B cell (primary cell): Measurements from ENCODE around the gene LONP1. TPM values are rescaled to one million over a fixed set of nuclear protein-coding genes. Genes with fewer than 3 reads are reported as not detected.
"Not testable (repeated sequence)": the region's sequence is repeated elsewhere in the genome, so short reads cannot be mapped to it uniquely, and the experiment has no call there.

Experiments
- ATAC-seq: fragments of 200-7000 bp; cut with Tn5 transposase; one replicate; pipeline ENCODE4 v1.10.0; 2021; ENCODE audit warnings: low read depth, mild to moderate bottlenecking, moderate number of reproducible peaks, moderate library complexity
- CTCF ChIA-PET: fragments of 350-600 bp; sonication (Branson Sonifier 250); formaldehyde crosslinking; loops from one replicate; lab custom pipeline; 2021; ENCODE audit warnings: antibody characterized with exemption, inconsistent platforms; lab: Charles Lee
- POLR2A ChIA-PET: fragments of 350-600 bp; sonication (Branson Sonifier 250); formaldehyde crosslinking; loops from one replicate; lab custom pipeline; 2021; ENCODE audit warnings: antibody characterized with exemption; lab: Charles Lee
- DNase-seq: peaks from one replicate; pipeline ENCODE4 v3.0.0; 2013
- H2AFZ ChIP-seq: 2 replicates; pipeline ENCODE4 v1.6.1; 2012; ENCODE audit warnings: mild to moderate bottlenecking, low read depth, low read length; ENCODE audit not compliant: insufficient read depth, poor library complexity, severe bottlenecking
- H3K27ac ChIP-seq, 2 donors: 1 replicate in 1 of 2; 2 replicates in 1 of 2; pipeline ENCODE4 v1.5.1; 2012 to 2013; ENCODE audit warnings: low read length in 2 of 2, mild to moderate bottlenecking in 2 of 2, moderate library complexity in 1 of 2
- H3K27me3 ChIP-seq, 4 experiments: fragments of 200-600 bp in 1 of 4; sonication (generic) in 1 of 4; replicated peaks in 1 of 4; 1 replicate in 2 of 4; 2 replicates in 2 of 4; pipeline versions ENCODE4 v1.6.1 to v1.7.0; 2013 to 2016; ENCODE audit warnings: low read length in 3 of 4, mild to moderate bottlenecking in 2 of 4, mixed read lengths in 1 of 4, moderate library complexity in 1 of 4; ENCODE audit not compliant: insufficient read depth in 4 of 4, control insufficient read depth in 3 of 4; ENCODE audit errors: control extremely low read depth in 1 of 4
- H3K36me3 ChIP-seq, 2 experiments: replicated peaks in 1 of 2; 1 replicate in 1 of 2; 2 replicates in 1 of 2; pipeline versions ENCODE4 v1.6.1 to v1.7.1; 2013; ENCODE audit warnings: low read length in 1 of 2; ENCODE audit not compliant: insufficient read depth in 2 of 2, control insufficient read depth in 1 of 2; ENCODE audit errors: control extremely low read depth in 1 of 2, extremely low read depth in 1 of 2
- H3K4me1 ChIP-seq, 2 donors: fragments of 200-600 bp in 1 of 2; sonication (generic) in 1 of 2; 1 replicate in 1 of 2; 2 replicates in 1 of 2; pipeline versions ENCODE4 v1.5.1 to v1.6.1; 2013 to 2017; ENCODE audit warnings: low read length in 2 of 2; ENCODE audit not compliant: control insufficient read depth in 2 of 2, insufficient read depth in 2 of 2
- H3K4me2 ChIP-seq: replicated peaks from 2 replicates; pipeline ENCODE3; 2012; ENCODE audit warnings: mild to moderate bottlenecking, low read depth, low read length; ENCODE audit not compliant: poor library complexity, severe bottlenecking
- H3K4me3 ChIP-seq, 5 experiments: fragments of 200-600 bp in 1 of 5; sonication (generic) in 1 of 5; 1 replicate in 3 of 5; 2 replicates in 2 of 5; pipeline versions ENCODE4 v1.5.1 to v1.7.0; 2011 to 2016; ENCODE audit warnings: low read length in 4 of 5, mild to moderate bottlenecking in 4 of 5, low read depth in 2 of 5, control low read depth in 1 of 5, moderate library complexity in 1 of 5; ENCODE audit not compliant: insufficient read depth in 1 of 5; ENCODE audit errors: control extremely low read depth in 1 of 5, extremely low read depth in 1 of 5
- H3K79me2 ChIP-seq: fragments of 200-600 bp; sonication (generic); one replicate; pipeline ENCODE4 v1.6.0; 2016; ENCODE audit warnings: low read length; ENCODE audit not compliant: control insufficient read depth, insufficient read depth
- H3K9ac ChIP-seq: fragments of 200-600 bp; sonication (generic); 2 replicates; pipeline ENCODE4 v1.6.1; 2017; ENCODE audit warnings: mild to moderate bottlenecking, low read length, moderate library complexity
- H3K9me3 ChIP-seq, 3 donors: one replicate each; pipeline versions ENCODE4 v1.6.1 to v1.7.1; 2013; ENCODE audit warnings: low read length in 2 of 3; ENCODE audit not compliant: control insufficient read depth in 2 of 3, insufficient read depth in 1 of 3; ENCODE audit errors: control extremely low read depth in 1 of 3
- H4K20me1 ChIP-seq: 2 replicates; pipeline ENCODE4 v1.6.0; 2012; ENCODE audit warnings: mild to moderate bottlenecking, low read length; ENCODE audit not compliant: insufficient read depth, control insufficient read depth, poor library complexity, severe bottlenecking
- H3K27ac Mint-ChIP-seq: one replicate; pipeline ENCODE4 v1.8.0; 2021; ENCODE audit warnings: mixed read lengths
- H3K27me3 Mint-ChIP-seq: one replicate; pipeline ENCODE4 v1.8.0; 2021; ENCODE audit warnings: mixed read lengths
- H3K4me1 Mint-ChIP-seq: one replicate; pipeline ENCODE4 v1.8.0; 2021; ENCODE audit warnings: mixed read lengths
- H3K4me3 Mint-ChIP-seq: one replicate; pipeline ENCODE4 v1.8.0; 2021; ENCODE audit warnings: mixed read lengths
- H3K9me3 Mint-ChIP-seq: one replicate; pipeline ENCODE4 v1.8.0; 2022; ENCODE audit warnings: mixed read lengths; ENCODE audit not compliant: insufficient read depth
- CTCF ChIP-seq: fragments of 200-600 bp; IDR thresholded peaks from one replicate; pipeline ENCODE4 v1.8.0; 2022; ENCODE audit warnings: antibody characterized with exemption, mild to moderate bottlenecking
- EZH2 ChIP-seq: IDR thresholded peaks from 2 replicates; pipeline ENCODE4 v1.6.1; 2012; ENCODE audit warnings: borderline replicate concordance, low read depth, mild to moderate bottlenecking, moderate library complexity, low read length; ENCODE audit not compliant: insufficient read depth, poor library complexity, severe bottlenecking
- whole genome bisulfite sequencing: methylation state at CpG from one replicate; pipeline ENCODE4 v1.1.5; 2013; ENCODE audit warnings: missing lambda C conversion rate; ENCODE audit not compliant: insufficient coverage; 5-methylcytosine and 5-hydroxymethylcytosine counted together
- intact Hi-C: fragments of 100-400 bp; cut with micrococcal nuclease; formaldehyde crosslinking; loops from one replicate; pipeline ENCODE4 v1.10.0; 2022
- polyA plus RNA-seq: library from polyadenylated mRNA; depleted of rRNA; stranded (reverse); fragments of >200 nt; gene quantifications from 2 replicates; pipeline ENCODE4 v1.2.3, GENCODE V29; 2012
- total RNA-seq, 2 donors: library from RNA; stranded (reverse); fragments of 120-200 nt in 1 of 2; gene quantifications; 1 replicate in 1 of 2; 2 replicates in 1 of 2; pipeline versions ENCODE4 v1.2.3 to v1.2.4, GENCODE V29; 2013 to 2022

LONP1 gene
- total and polyA plus RNA-seq, 2 donors (not counting 1 experiment from before 2014, with no cell fraction given): 60.1 to 67.2 TPM

- 93% methylated on average over 12 of the region's 19 CpGs for WGBS
- no peak overlapping the region for H3K4me3 Mint-ChIP-seq
- H3K36me3 ChIP-seq: no peaks in the 10 kb centered on the region
- no peaks in the 10 kb centered on the region for H4K20me1 ChIP-seq
- H3K9ac ChIP-seq: no peak overlapping the region
- H2AFZ ChIP-seq: no peak overlapping the region
- no peak overlapping the region for H3K4me3 ChIP-seq
- POLR2A ChIA-PET: no interaction called here
- H3K79me2 ChIP-seq: no peaks in the 10 kb centered on the region
- DNase-seq (no peak), ATAC-seq (no peak)
- peaks cover 0 to 1% (median 0%) of the 10 kb centered on the region in 4 experiments for H3K27me3 ChIP-seq
- peak overlapping the region; percentile 32 for H3K27ac Mint-ChIP-seq
- no peak overlapping the region for H3K27ac ChIP-seq
- no peak overlapping the region for H3K4me2 ChIP-seq
- TF ChIP-seq CTCF (no peak), EZH2 (no peak)
- H3K9me3 Mint-ChIP-seq: no peaks in the 10 kb centered on the region
- peaks cover 0 to 8% (median 4%) of the 10 kb centered on the region in 3 donors for H3K9me3 ChIP-seq
- no peaks in the 10 kb centered on the region for H3K4me1 ChIP-seq
- intact Hi-C loops: no loop called here
- H3K4me1 Mint-ChIP-seq: no peaks in the 10 kb centered on the region
- CTCF ChIA-PET: no interaction called here
- H3K27me3 Mint-ChIP-seq: peaks cover 1% of the 10 kb centered on the region
Measured at GRCh38 chr19:5742051-5742450, 22.1 kb upstream of the LONP1 start.

DNA sequence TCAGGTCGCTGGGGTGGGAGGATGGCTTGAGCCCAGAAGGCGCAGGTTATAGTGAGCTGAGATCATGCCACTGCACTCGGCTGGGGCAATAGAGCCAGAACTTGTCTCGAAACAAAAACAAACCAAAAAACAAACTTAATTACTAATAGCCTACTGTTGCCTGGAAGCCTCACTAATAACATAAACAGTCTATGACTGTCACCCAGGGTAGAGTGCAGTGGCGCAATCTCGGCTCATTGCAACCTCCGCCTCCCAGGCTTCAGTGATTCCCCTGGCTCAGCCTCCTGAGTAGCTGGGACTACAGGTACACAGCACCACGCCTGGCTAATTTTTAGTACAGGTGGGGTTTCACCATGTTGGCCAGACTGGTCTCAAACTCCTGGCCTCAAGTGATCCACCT is 18.5 kb upstream of the LONP1 start:
- no peaks in the 10 kb centered on the region for H3K27me3 ChIP-seq
- DNase-seq (no peak), ATAC-seq (no peak)
- intact Hi-C loops: no loop called here
- no peaks in the 10 kb centered on the region for H3K4me1 ChIP-seq
- H3K4me1 Mint-ChIP-seq: no peaks in the 10 kb centered on the region
- peaks cover 7% of the 10 kb centered on the region for H3K27me3 Mint-ChIP-seq
- H3K9ac ChIP-seq: no peak overlapping the region
- no peak overlapping the region for H2AFZ ChIP-seq
- no peak overlapping the region for H3K4me3 Mint-ChIP-seq
- TF ChIP-seq EZH2 (no peak), CTCF (no peak)
- no peaks in the 10 kb centered on the region for H3K36me3 ChIP-seq
- no peak overlapping the region for H3K27ac Mint-ChIP-seq
- no peak overlapping the region for H3K27ac ChIP-seq
- 89% methylated on average over 6 of the region's 8 CpGs for WGBS
- POLR2A ChIA-PET: no interaction called here
- H4K20me1 ChIP-seq: no peaks in the 10 kb centered on the region
- CTCF ChIA-PET: no interaction called here
- H3K4me3 ChIP-seq: no peak overlapping the region
- peaks cover 0 to 8% (median 4%) of the 10 kb centered on the region in 3 donors for H3K9me3 ChIP-seq
- H3K4me2 ChIP-seq: no peak overlapping the region
- no peaks in the 10 kb centered on the region for H3K9me3 Mint-ChIP-seq
- H3K79me2 ChIP-seq: no peaks in the 10 kb centered on the region

- H3K27me3 ChIP-seq, H3K4me1 Mint-ChIP-seq, ATAC-seq, intact Hi-C loops, H3K4me2 ChIP-seq, DNase-seq, H3K27ac ChIP-seq, H2AFZ ChIP-seq, H3K9ac ChIP-seq, H3K4me1 ChIP-seq, H3K79me2 ChIP-seq, H3K36me3 ChIP-seq, H3K9me3 ChIP-seq, H3K27ac Mint-ChIP-seq, H4K20me1 ChIP-seq, CTCF ChIA-PET, H3K27me3 Mint-ChIP-seq, H3K9me3 Mint-ChIP-seq, H3K4me3 ChIP-seq, H3K4me3 Mint-ChIP-seq: not testable (repeated sequence)
- POLR2A ChIA-PET: interaction anchor here (0.6 kb wide), 1 partner anchor 758 kb away, joined by 9 read pairs; no protein-coding TSS in a partner anchor
- WGBS: 100% methylated on average over 2 of the region's 2 CpGs
Measured at GRCh38 chr19:5733172-5733571, 13.2 kb upstream of the LONP1 start.
